ENCODE measurements around the gene TBC1D17.

TBC1D17 gene

GRCh38 chr19:49844138-49845095, 33.1 kb upstream of the TBC1D17 start:
- peaks cover 7% of the 10 kb centered on the region for H3K4me1 Mint-ChIP-seq
- H3K27ac Mint-ChIP-seq, result no peak overlapping the region
- peaks cover 18% of the 10 kb centered on the region for H3K9me3 Mint-ChIP-seq
- no peak for DNase-seq
- H3K36me3 Mint-ChIP-seq (ENCODE audit: low read depth), result peaks cover 46% of the 10 kb centered on the region
- H3K27me3 Mint-ChIP-seq (ENCODE audit: low read depth, poor library complexity), result no peaks in the 10 kb centered on the region
- no peak overlapping the region for H3K4me3 Mint-ChIP-seq
- TF ChIP-seq CTCF (IDR thresholded peaks at IDR 0.05), result no peak

- peaks cover 12% of the 10 kb centered on the region for H3K4me1 Mint-ChIP-seq
- no peak for DNase-seq
- no peak for TF ChIP-seq CTCF (IDR thresholded peaks at IDR 0.05)
- no peak overlapping the region for H3K27ac Mint-ChIP-seq
- peaks cover 2% of the 10 kb centered on the region for H3K27me3 Mint-ChIP-seq (ENCODE audit: low read depth, poor library complexity)
- no peak overlapping the region for H3K4me3 Mint-ChIP-seq
- peaks cover 26% of the 10 kb centered on the region for H3K9me3 Mint-ChIP-seq
- peaks cover 45% of the 10 kb centered on the region for H3K36me3 Mint-ChIP-seq (ENCODE audit: low read depth)
Measured at GRCh38 chr19:49845414-49845813, 32.1 kb upstream of the TBC1D17 start.

GRCh38 chr19:49846408-49846807, 31.1 kb upstream of the TBC1D17 start:
- H3K4me3 Mint-ChIP-seq, result no peak overlapping the region
- TF ChIP-seq CTCF (IDR thresholded peaks at IDR 0.05), result no peak

GRCh38 chr19:49847731-49848696, 29.5 kb upstream of the TBC1D17 start:
- Mint-ChIP-seq H3K27ac (no peak overlapping the region), H3K9me3 (peaks cover 26% of the 10 kb centered on the region), H3K4me3 (no peak overlapping the region), H3K27me3 (ENCODE audit: low read depth, poor library complexity) (peaks cover 2% of the 10 kb centered on the region), H3K36me3 (ENCODE audit: low read depth) (peaks cover 47% of the 10 kb centered on the region), H3K4me1 (peaks cover 19% of the 10 kb centered on the region)
- no peak for TF ChIP-seq CTCF (IDR thresholded peaks at IDR 0.05)
- DNase-seq, result no peak

More at GRCh38 chr19:49846408-49846807, 31.1 kb upstream of the TBC1D17 start:
- no peak for DNase-seq
- peaks cover 7% of the 10 kb centered on the region for H3K4me1 Mint-ChIP-seq
- peaks cover 26% of the 10 kb centered on the region for H3K9me3 Mint-ChIP-seq
- H3K27ac Mint-ChIP-seq, result no peak overlapping the region
- peaks cover 39% of the 10 kb centered on the region for H3K36me3 Mint-ChIP-seq (ENCODE audit: low read depth)
- H3K27me3 Mint-ChIP-seq (ENCODE audit: low read depth, poor library complexity), result peaks cover 2% of the 10 kb centered on the region

GRCh38 chr19:49848938-49849337, 28.6 kb upstream of the TBC1D17 start:
- Mint-ChIP-seq H3K27me3 (ENCODE audit: low read depth, poor library complexity) (peaks cover 2% of the 10 kb centered on the region), H3K27ac (no peak overlapping the region), H3K9me3 (peaks cover 26% of the 10 kb centered on the region)

More at GRCh38 chr19:49848938-49849337, 28.6 kb upstream of the TBC1D17 start:
- no peak for TF ChIP-seq CTCF (IDR thresholded peaks at IDR 0.05)
- H3K4me1 Mint-ChIP-seq, result peaks cover 28% of the 10 kb centered on the region
- H3K4me3 Mint-ChIP-seq, result peak overlapping the region; percentile 19
- H3K36me3 Mint-ChIP-seq (ENCODE audit: low read depth), result peaks cover 46% of the 10 kb centered on the region
- no peak for DNase-seq

Data from nephron progenitor cell (in vitro differentiated cells).